ENCODE data around the gene CFI. TPM values are rescaled to one million over a fixed set of nuclear protein-coding genes. Genes with fewer than 3 reads are reported as not detected.

Gene CFI
- total and polyA plus RNA-seq, 9 of the 15 experiments (the other 6 are each of a cell fraction or from before 2014, with no cell fraction given) = 0.30 to 8.4 (median 0.95) TPM

DNA sequence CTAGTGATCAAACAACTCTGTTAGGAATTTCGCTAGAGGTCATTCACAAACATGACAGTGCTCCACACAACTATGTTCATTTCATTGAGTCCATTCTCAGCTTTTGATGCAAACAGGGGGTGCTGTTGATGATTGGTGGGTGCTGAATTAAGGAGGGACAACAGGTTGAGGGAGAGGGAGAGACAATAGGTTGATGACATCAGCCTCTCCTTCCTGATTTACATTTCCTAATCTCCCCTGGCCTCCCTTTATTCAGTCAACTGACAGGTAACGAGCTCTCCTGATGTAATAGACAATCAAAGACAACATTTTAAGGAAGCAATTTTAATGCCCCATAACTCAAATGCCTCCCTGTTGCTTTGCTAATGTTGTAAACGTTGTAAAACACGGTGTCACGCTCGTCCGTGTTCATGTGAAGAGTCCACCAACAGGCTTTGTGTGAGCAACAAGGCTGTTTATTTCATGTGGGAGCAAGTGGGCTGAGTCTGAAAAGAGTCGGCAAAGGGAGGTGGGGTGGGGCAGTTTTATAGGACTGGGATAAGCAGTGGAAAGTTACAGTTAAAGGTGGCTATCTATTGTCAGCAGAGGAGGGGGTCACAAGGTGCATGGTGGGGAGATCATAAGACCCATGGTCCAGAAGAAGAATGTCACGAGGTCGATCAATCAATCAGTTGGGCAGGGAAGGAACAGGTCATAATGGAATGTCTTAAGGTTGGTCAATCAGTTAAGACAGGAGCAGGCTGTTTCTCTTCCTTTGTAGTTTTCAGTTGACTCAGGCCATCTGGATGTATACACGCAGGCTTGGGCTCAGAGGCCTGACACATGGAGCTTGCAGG is 9.0 kb upstream of the CFI start (continued):
- TF ChIP-seq, protein P1, sequence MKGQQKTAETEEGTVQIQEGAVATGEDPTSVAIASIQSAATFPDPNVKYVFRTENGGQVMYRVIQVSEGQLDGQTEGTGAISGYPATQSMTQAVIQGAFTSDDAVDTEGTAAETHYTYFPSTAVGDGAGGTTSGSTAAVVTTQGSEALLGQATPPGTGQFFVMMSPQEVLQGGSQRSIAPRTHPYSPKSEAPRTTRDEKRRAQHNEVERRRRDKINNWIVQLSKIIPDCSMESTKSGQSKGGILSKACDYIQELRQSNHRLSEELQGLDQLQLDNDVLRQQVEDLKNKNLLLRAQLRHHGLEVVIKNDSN (CRISPR knock-in tag; IDR thresholded peaks at IDR 0.05) = peak; percentile 47
- no peak for TF ChIP-seq LEF1 (IDR thresholded peaks at IDR 0.05)
- peak; percentile 38 for TF ChIP-seq EP300 (IDR thresholded peaks at IDR 0.05; ENCODE audit: low read length)
- TF ChIP-seq, protein P2, sequence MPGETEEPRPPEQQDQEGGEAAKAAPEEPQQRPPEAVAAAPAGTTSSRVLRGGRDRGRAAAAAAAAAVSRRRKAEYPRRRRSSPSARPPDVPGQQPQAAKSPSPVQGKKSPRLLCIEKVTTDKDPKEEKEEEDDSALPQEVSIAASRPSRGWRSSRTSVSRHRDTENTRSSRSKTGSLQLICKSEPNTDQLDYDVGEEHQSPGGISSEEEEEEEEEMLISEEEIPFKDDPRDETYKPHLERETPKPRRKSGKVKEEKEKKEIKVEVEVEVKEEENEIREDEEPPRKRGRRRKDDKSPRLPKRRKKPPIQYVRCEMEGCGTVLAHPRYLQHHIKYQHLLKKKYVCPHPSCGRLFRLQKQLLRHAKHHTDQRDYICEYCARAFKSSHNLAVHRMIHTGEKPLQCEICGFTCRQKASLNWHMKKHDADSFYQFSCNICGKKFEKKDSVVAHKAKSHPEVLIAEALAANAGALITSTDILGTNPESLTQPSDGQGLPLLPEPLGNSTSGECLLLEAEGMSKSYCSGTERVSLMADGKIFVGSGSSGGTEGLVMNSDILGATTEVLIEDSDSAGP (CRISPR knock-in tag; IDR thresholded peaks at IDR 0.05) = no peak
- 0 out of 2 replicates have a peak, but pooled peaks have one; percentile 10 for TF ChIP-seq RNF2 (IDR thresholded peaks at IDR 0.05)
- peak; percentile 72 to 86; a peak in 3 of 4 replicates for TF ChIP-seq FOXK2 (conservative IDR thresholded peaks at IDR 0.05 in 1 of 2, IDR thresholded peaks at IDR 0.05 in 1 of 2; ENCODE audit: low read depth in 2 of 2)
- TF ChIP-seq HNRNPK (IDR thresholded peaks at IDR 0.05; ENCODE audit: low read depth, low read length, poor library complexity, severe bottlenecking) = no peak
- TF ChIP-seq ARID1B (IDR thresholded peaks at IDR 0.05) = peak; percentile 82
- TF ChIP-seq, protein P3, sequence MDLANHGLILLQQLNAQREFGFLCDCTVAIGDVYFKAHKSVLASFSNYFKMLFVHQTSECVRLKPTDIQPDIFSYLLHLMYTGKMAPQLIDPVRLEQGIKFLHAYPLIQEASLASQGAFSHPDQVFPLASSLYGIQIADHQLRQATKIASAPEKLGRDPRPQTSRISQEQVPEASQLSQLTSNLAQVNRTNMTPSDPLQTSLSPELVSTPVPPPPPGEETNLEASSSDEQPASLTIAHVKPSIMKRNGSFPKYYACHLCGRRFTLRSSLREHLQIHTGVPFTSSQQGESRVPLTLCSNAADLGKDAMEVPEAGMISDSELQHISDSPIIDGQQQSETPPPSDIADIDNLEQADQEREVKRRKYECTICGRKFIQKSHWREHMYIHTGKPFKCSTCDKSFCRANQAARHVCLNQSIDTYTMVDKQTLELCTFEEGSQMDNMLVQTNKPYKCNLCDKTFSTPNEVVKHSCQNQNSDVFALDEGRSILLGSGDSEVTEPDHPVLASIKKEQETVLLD (IDR thresholded peaks at IDR 0.05) = 0 out of 2 replicates have a peak, but pooled peaks have one; percentile 46
- TF ChIP-seq MCM3 (IDR thresholded peaks at IDR 0.05) = no peak
- TF ChIP-seq, protein P4, sequence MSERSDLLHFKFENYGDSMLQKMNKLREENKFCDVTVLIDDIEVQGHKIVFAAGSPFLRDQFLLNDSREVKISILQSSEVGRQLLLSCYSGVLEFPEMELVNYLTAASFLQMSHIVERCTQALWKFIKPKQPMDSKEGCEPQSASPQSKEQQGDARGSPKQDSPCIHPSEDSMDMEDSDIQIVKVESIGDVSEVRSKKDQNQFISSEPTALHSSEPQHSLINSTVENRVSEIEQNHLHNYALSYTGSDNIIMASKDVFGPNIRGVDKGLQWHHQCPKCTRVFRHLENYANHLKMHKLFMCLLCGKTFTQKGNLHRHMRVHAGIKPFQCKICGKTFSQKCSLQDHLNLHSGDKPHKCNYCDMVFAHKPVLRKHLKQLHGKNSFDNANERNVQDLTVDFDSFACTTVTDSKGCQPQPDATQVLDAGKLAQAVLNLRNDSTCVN (CRISPR knock-in tag; IDR thresholded peaks at IDR 0.05) = no peak
- no peak for TF ChIP-seq SMC3 (conservative IDR thresholded peaks at IDR 0.05; ENCODE audit: insufficient read depth, low read depth, low read length)
- no peak for TF ChIP-seq ZNF232 (CRISPR knock-in tag; IDR thresholded peaks at IDR 0.05)
- TF ChIP-seq, protein P5, sequence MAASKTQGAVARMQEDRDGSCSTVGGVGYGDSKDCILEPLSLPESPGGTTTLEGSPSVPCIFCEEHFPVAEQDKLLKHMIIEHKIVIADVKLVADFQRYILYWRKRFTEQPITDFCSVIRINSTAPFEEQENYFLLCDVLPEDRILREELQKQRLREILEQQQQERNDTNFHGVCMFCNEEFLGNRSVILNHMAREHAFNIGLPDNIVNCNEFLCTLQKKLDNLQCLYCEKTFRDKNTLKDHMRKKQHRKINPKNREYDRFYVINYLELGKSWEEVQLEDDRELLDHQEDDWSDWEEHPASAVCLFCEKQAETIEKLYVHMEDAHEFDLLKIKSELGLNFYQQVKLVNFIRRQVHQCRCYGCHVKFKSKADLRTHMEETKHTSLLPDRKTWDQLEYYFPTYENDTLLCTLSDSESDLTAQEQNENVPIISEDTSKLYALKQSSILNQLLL (CRISPR knock-in tag; IDR thresholded peaks at IDR 0.05; ENCODE audit: borderline replicate concordance) = no peak
- TF ChIP-seq MEIS2 (IDR thresholded peaks at IDR 0.05; ENCODE audit: partially characterized antibody) = peak; percentile 97
- peak; percentile 55; the same call in 1 of the 2 replicates for TF ChIP-seq HDGF (IDR thresholded peaks at IDR 0.05)
- TF ChIP-seq ZBTB1 (CRISPR knock-in tag; IDR thresholded peaks at IDR 0.05; ENCODE audit: borderline replicate concordance, low read depth) = no peak
- TF ChIP-seq ATF1 (CRISPR knock-in tag; IDR thresholded peaks at IDR 0.05) = no peak
- TF ChIP-seq ATF1 (tag; IDR thresholded peaks at IDR 0.05) = peak; percentile 36
- no peak for TF ChIP-seq DACH1 (IDR thresholded peaks at IDR 0.05; ENCODE audit: partially characterized antibody)
- no peak for TF ChIP-seq NFE2 (IDR thresholded peaks at IDR 0.05; ENCODE audit: low read depth)

Data from K562 (cell line).